Activated CD4-positive, alpha-beta T cell treated with anti-CD3 and anti-CD28 coated beads for 24 hours (primary cell): ENCODE data around the gene CKMT2.

ENCODE experiments used
- DNase-seq, 2 donors: peaks; one replicate each; pipeline ENCODE4 v3.0.0-alpha.2; 2020; ENCODE audit warnings: low read depth in 2 of 2

Gene CKMT2

DNA sequence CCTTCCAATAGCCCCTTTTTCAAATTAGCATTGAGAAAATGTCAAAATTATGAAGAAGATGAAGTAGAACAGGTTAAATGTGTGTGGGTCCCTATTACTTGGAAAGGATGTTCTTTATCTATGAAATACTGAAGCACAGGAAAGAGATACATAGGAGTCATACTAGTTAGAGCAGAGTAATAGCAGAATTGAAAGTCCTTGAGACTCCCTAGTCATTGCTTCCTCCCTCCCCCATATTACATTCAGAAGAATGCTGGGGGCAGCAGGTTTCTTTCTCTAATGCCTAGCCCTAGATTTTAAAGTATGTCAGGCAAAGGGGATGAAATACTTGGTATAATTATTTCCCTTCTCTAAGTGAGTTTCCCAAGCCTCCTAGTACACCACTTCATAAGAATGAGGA, 72.7 kb downstream of the CKMT2 start:
- DNase-seq: no peak

DNA sequence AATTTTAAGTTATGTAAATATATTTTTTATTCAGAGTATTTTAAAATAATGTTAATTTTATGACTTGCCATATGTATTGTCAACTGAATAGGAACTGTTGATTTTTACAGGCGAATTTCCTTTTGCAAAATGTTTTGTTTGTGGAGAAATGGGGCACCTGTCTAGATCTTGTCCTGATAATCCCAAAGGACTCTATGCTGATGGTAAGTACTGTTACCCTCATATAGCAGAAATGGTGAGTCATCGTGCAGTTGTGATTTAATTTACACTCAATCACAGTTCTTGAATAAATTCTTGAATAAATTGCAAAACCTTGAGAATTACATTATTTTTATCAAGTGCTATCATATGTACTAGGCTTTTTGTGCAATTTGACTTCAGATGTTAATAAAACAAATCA, 75.7 kb downstream of the CKMT2 start:
- DNase-seq: no peak

DNA sequence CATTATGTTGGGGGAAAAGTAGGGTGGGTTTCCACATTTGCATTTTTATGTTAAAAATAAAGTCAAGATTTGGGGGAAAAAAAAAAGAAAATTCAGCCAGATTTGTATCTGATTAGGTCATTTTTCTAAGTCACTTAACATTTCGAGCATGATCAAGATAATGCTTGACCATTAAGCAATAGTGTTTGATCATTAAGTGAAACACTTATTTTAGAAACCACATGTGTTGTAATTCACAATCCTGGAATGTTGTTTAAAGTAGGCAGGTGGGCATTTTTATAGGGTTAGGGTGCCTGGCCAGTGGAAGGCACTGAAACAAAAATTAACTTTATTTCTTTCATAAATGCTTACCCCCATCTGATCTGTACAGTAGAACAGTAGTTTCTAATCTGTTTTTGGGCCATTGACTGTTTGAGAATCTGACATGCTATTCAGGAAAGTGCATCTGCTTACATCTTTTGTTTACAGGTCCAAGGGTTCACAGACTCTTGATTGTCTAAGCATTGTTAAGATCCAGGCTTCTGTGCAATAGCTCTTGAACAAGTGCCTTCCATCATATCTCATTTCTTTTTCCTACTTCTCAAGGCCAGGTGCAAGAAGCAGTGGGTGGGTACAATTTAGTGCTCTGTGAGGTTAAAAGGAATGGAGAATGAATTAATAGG, 77.4 kb downstream of the CKMT2 start:
- DNase-seq: no peak

DNA sequence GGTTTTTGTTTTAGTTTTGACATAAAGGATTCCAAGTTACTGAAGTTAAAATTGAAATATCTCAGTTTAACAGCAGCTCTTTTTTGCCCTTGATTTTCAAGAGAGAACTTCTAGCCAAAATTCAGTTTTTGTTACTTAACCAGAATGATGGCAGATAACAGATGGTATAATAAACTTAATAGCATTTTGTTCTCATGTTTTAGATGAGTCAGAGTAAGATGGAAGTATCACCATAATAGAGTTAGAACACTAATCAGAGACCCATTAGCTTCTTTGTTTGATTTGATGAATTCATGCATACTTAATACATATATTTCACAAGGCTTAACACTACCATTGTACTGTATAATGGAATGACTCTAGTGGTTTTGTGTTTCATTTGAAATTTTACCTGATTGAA, 80.2 kb downstream of the CKMT2 start:
- DNase-seq: no peak

DNA sequence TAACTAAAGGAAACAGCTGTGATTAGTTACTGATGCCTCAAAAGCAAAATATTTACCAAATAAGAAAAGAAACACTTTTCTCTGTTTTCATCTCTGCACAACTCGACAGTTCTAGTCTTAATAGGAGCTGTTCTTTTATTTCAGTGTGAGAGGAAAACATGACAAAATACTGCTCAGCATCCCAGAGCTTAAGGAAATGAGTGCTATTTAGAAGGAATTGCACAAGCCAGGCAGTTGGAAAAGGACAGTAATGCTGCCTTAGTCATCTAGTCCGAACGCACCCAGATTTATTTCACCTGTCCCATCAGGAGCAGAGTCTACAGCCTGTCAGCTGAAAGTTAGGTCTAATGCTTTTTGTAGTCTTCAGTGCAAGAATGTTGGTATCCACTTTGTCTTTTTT, 80.6 kb downstream of the CKMT2 start:
- no peak for DNase-seq

DNA sequence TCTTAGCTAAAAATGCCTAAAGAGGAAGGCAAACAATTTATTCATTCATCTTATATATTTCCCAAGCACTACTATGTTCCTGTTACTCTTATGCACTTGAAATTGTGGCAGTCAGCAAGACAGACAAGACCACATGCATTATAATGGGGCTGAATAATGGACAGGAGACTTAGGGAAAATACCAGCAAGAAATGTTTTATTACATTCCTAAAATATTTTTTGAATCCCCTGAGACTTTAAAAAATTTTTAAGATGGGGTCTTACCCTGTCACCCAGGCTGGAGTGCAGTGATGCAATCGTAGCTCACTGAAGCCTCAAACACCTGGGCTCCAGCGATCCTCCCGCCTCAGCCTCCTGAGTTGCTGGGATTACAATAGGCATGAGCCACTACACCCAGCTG, 81.5 kb downstream of the CKMT2 start:
- no peak for DNase-seq

DNA sequence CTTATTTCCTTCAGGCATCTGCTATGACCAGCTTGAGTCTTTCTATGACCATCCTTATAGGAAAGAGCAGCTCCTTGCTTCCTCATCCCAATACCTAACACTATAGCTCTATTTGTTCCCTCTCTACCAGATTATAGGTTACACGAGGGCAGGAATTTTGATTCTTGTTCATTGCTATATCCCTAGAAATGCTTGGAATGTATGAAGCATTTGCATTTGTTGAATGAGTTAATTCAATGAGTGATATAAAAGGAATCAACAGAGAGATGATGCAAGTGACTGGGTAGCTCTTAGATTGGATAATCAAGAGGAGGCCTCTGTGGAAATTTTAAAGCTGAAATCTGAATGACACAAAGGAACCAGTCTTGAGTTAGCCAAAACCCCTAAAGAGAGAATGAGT, 82.2 kb downstream of the CKMT2 start:
- DNase-seq: no peak

DNA sequence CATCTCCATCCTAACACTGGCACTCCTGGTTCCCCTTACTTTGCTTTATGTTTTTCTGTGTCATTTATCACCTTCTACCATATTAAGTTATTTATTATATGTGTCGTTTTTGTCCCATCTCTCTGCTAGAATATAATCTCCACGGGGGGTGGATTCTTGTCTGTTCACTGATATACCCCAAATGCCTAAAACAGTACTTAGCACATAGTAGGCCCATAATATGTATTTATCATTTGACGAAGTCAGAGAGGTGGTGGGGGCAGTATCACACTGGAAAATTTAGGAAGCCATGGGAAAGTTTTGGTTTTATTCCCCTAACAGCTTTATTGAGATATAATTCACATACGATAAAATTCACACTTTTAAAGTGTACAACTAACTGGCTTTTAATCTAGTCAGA, 82.7 kb downstream of the CKMT2 start:
- DNase-seq: no peak
